Right renal cortex interstitium (tissue), 3 donors: ENCODE data around the gene ADIPOQ. TPM values are rescaled to one million over a fixed set of nuclear protein-coding genes. Genes with fewer than 3 reads are reported as not detected.
"Not testable (repeated sequence)": the region's sequence is repeated elsewhere in the genome, so short reads cannot be mapped to it uniquely, and the experiment has no call there.

ENCODE experiments used
- DNase-seq, 3 donors: peaks; one replicate each; pipeline ENCODE4 v3.0.0-alpha.2; 2013; ENCODE audit warnings: low read depth in 3 of 3, low spot score in 2 of 3
- polyA plus RNA-seq, 3 donors: library from polyadenylated mRNA; unstranded; fragments of 120-200 nt; gene quantifications; one replicate each; pipeline ENCODE4 v1.2.1, GENCODE V29; 2013; ENCODE audit not compliant: insufficient read length in 3 of 3

The ADIPOQ gene
- polyA plus RNA-seq, 3 donors: 0.03 to 0.04 TPM; not detected in 1

- no peak for DNase-seq
Measured at GRCh38 chr3:186826410-186826975, 16.0 kb upstream of the ADIPOQ start.

- peak in 2 of 3 donors; percentile 59 to 71 for DNase-seq
Measured at GRCh38 chr3:186826976-186827857, 15.3 kb upstream of the ADIPOQ start.

- no peak for DNase-seq
Measured at GRCh38 chr3:186828340-186828739, 14.2 kb upstream of the ADIPOQ start.

- DNase-seq: no peak
Measured at GRCh38 chr3:186831798-186832197, 10.7 kb upstream of the ADIPOQ start.

- no peak for DNase-seq
Measured at GRCh38 chr3:186832276-186832675, 10.2 kb upstream of the ADIPOQ start.

GRCh38 chr3:186839874-186840641, 2.5 kb upstream of the ADIPOQ start:
- no peak for DNase-seq

- no peak for DNase-seq
Measured at GRCh38 chr3:186841620-186842019, 890 bp upstream of the ADIPOQ start.

GRCh38 chr3:186843039-186843432, 526 bp downstream of the ADIPOQ start:
- DNase-seq: no peak

- no peak for DNase-seq
Measured at GRCh38 chr3:186844908-186845307, 2.4 kb downstream of the ADIPOQ start.

GRCh38 chr3:186845756-186846155, 3.2 kb downstream of the ADIPOQ start:
- DNase-seq: no peak

GRCh38 chr3:186847437-186847836, 4.9 kb downstream of the ADIPOQ start:
- no peak for DNase-seq

- no peak for DNase-seq
Measured at GRCh38 chr3:186849374-186849975, 7.0 kb downstream of the ADIPOQ start.

- DNase-seq: not testable (repeated sequence)
Measured at GRCh38 chr3:186851835-186852234, 9.3 kb downstream of the ADIPOQ start.

- no peak for DNase-seq
Measured at GRCh38 chr3:186852994-186853393, 10.5 kb downstream of the ADIPOQ start.

- DNase-seq: no peak
Measured at GRCh38 chr3:186854146-186854545, 11.6 kb downstream of the ADIPOQ start.

- DNase-seq: no peak
Measured at GRCh38 chr3:186854954-186855353, 12.4 kb downstream of the ADIPOQ start.

GRCh38 chr3:186857743-186858142, 15.2 kb downstream of the ADIPOQ start:
- no peak for DNase-seq

- DNase-seq: not testable (repeated sequence)
Measured at GRCh38 chr3:186865215-186865853, 22.8 kb downstream of the ADIPOQ start.

- DNase-seq: not testable (repeated sequence)
Measured at GRCh38 chr3:186866095-186866494, 23.6 kb downstream of the ADIPOQ start.
